HepG2 (cell line): ENCODE results near the gene CTDSP1. TPM values are rescaled to one million over a fixed set of nuclear protein-coding genes. Genes with fewer than 3 reads are reported as not detected.

Experiments
- AFF4 ChIP-seq: sonication (generic); formaldehyde crosslinking; IDR thresholded peaks from 2 replicates; pipeline ENCODE4 v1.4.0; 2020; ENCODE audit warnings: missing genetic modification reagents
- AGO2 ChIP-seq: fragments of 200-400 bp; formaldehyde crosslinking; optimal IDR thresholded peaks from 2 replicates; pipeline ENCODE3; 2017; ENCODE audit warnings: mild to moderate bottlenecking, low read depth, low read length, moderate library complexity
- FOXO1 ChIP-seq: sonication (generic); formaldehyde crosslinking; IDR thresholded peaks from 2 replicates; pipeline ENCODE4 v1.4.0; 2020; ENCODE audit warnings: missing genetic modification reagents
- HDAC1 ChIP-seq: sonication (generic); formaldehyde crosslinking; IDR thresholded peaks from 2 replicates; pipeline ENCODE4 v1.5.1; 2020; ENCODE audit warnings: mild to moderate bottlenecking, missing genetic modification reagents
- IRX3 ChIP-seq: sonication (generic); formaldehyde crosslinking; IDR thresholded peaks from 2 replicates; pipeline ENCODE4 v1.8.1; 2023; ENCODE audit warnings: mild to moderate bottlenecking, low read depth, missing genetic modification reagents, borderline replicate concordance
- ISL2 ChIP-seq: sonication (generic); formaldehyde crosslinking; IDR thresholded peaks from 2 replicates; pipeline ENCODE4 v1.5.0; 2020; ENCODE audit warnings: missing genetic modification reagents
- JARID2 ChIP-seq: sonication (generic); formaldehyde crosslinking; IDR thresholded peaks from 2 replicates; pipeline ENCODE4 v1.8.1; 2023; ENCODE audit warnings: missing genetic modification reagents, inconsistent platforms; ENCODE audit not compliant: insufficient replicate concordance
- MYC ChIP-seq: sonication (generic); formaldehyde crosslinking; IDR thresholded peaks from 2 replicates; pipeline ENCODE4 v1.9.0; 2021; ENCODE audit warnings: missing genetic modification reagents, borderline replicate concordance
- PITX1 ChIP-seq: sonication (generic); formaldehyde crosslinking; IDR thresholded peaks from 2 replicates; pipeline ENCODE4 v1.5.1; 2020; ENCODE audit warnings: mild to moderate bottlenecking, missing genetic modification reagents
- RBFOX2 ChIP-seq: fragments of 200-400 bp; formaldehyde crosslinking; IDR thresholded peaks from 2 replicates; pipeline ENCODE4 v1.6.1; 2017; ENCODE audit warnings: low read depth, mild to moderate bottlenecking, low read length
- RELA ChIP-seq: sonication (generic); formaldehyde crosslinking; IDR thresholded peaks from 2 replicates; pipeline ENCODE4 v1.4.0; 2020; ENCODE audit warnings: missing genetic modification reagents
- RXRB ChIP-seq: IDR thresholded peaks from 2 replicates; pipeline ENCODE4 v1.6.1; 2016; ENCODE audit warnings: borderline replicate concordance, missing genetic modification reagents, missing compliant biosample characterization
- SPEN ChIP-seq: sonication (generic); formaldehyde crosslinking; IDR thresholded peaks from 2 replicates; pipeline ENCODE4 v1.5.1; 2020; ENCODE audit warnings: low read depth, mild to moderate bottlenecking, missing genetic modification reagents
- ZBTB38 ChIP-seq: sonication (generic); formaldehyde crosslinking; IDR thresholded peaks from 2 replicates; pipeline ENCODE4 v1.5.1; 2020; ENCODE audit warnings: mild to moderate bottlenecking, missing genetic modification reagents
- ZBTB7B ChIP-seq: sonication (generic); formaldehyde crosslinking; IDR thresholded peaks from 2 replicates; pipeline ENCODE4 v1.4.0; 2020; ENCODE audit warnings: missing genetic modification reagents
- ZNF383 ChIP-seq: sonication (generic); formaldehyde crosslinking; IDR thresholded peaks from 2 replicates; pipeline ENCODE4 v1.4.0; 2020; ENCODE audit warnings: missing genetic modification reagents, mild to moderate bottlenecking, borderline replicate concordance
- ZNF446 ChIP-seq: sonication (generic); formaldehyde crosslinking; IDR thresholded peaks from 2 replicates; pipeline ENCODE4 v1.5.0; 2020; ENCODE audit warnings: mild to moderate bottlenecking, missing genetic modification reagents
- ZNF616 ChIP-seq: sonication (generic); formaldehyde crosslinking; IDR thresholded peaks from 2 replicates; pipeline ENCODE4 v1.5.0; 2020; ENCODE audit warnings: low read depth, mild to moderate bottlenecking, missing genetic modification reagents
- ZSCAN22 ChIP-seq: sonication (generic); formaldehyde crosslinking; IDR thresholded peaks from 2 replicates; pipeline ENCODE4 v1.4.0; 2020; ENCODE audit warnings: mild to moderate bottlenecking, missing genetic modification reagents
- polyA plus RNA-seq, 8 experiments: library from polyadenylated mRNA; depleted of rRNA in 3 of 8; stranded (reverse) in 7 of 8; unstranded in 1 of 8; fragments of >200 nt; fragmentation: Illumina TruSeq in 4 of 8; extraction: Trizol in 4 of 8; gene quantifications; 2 replicates each; pipeline versions ENCODE4 v1.2.1 to v1.2.3, GENCODE V29; 2011 to 2016; ENCODE audit warnings: low read depth in 4 of 8, missing spikeins in 1 of 8, mixed read lengths in 1 of 8; ENCODE audit not compliant: insufficient read depth in 1 of 8
- total RNA-seq, 5 experiments: library from RNA; depleted of rRNA; stranded (reverse); fragments of >200 nt; fragmentation: Illumina TruSeq; extraction: Trizol; gene quantifications; 2 replicates each; pipeline ENCODE4 v1.2.3, GENCODE V29; 2016; ENCODE audit warnings: low read depth in 1 of 5
- TF ChIP-seq, protein P1 (sequence below): sonication (generic); formaldehyde crosslinking; IDR thresholded peaks from 2 replicates; pipeline ENCODE4 v1.4.0; 2020; ENCODE audit warnings: missing genetic modification reagents, mild to moderate bottlenecking, borderline replicate concordance
- TF ChIP-seq, protein P2 (sequence below): sonication (generic); formaldehyde crosslinking; conservative IDR thresholded peaks from 2 replicates; pipeline ENCODE4 v1.4.0; 2020; ENCODE audit warnings: missing genetic modification reagents

Gene CTDSP1
- total and polyA plus RNA-seq, 2 of the 13 experiments (the other 11 are each of a cell fraction or from before 2014, with no cell fraction given) = 91.0 to 268 TPM

DNA sequence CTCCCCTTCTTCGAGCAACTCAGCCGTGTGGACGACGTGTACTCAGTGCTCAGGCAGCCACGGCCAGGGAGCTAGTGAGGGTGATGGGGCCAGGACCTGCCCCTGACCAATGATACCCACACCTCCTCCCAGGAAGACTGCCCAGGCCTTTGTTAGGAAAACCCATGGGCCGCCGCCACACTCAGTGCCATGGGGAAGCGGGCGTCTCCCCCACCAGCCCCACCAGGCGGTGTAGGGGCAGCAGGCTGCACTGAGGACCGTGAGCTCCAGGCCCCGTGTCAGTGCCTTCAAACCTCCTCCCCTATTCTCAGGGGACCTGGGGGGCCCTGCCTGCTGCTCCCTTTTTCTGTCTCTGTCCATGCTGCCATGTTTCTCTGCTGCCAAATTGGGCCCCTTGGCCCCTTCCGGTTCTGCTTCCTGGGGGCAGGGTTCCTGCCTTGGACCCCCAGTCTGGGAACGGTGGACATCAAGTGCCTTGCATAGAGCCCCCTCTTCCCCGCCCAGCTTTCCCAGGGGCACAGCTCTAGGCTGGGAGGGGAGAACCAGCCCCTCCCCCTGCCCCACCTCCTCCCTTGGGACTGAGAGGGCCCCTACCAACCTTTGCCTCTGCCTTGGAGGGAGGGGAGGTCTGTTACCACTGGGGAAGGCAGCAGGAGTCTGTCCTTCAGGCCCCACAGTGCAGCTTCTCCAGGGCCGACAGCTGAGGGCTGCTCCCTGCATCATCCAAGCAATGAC, 4.8 kb downstream of the CTDSP1 start (continued):
- no peak for TF ChIP-seq JARID2 (CRISPR knock-in tag)
- TF ChIP-seq, protein P1, sequence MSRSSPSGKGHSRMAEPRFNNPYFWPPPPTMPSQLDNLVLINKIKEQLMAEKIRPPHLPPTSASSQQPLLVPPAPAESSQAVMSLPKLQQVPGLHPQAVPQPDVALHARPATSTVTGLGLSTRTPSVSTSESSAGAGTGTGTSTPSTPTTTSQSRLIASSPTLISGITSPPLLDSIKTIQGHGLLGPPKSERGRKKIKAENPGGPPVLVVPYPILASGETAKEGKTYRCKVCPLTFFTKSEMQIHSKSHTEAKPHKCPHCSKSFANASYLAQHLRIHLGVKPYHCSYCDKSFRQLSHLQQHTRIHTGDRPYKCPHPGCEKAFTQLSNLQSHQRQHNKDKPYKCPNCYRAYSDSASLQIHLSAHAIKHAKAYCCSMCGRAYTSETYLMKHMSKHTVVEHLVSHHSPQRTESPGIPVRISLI (CRISPR knock-in tag) = no peak
- no peak for TF ChIP-seq RELA (CRISPR knock-in tag)
- TF ChIP-seq ISL2 = no peak
- 0 out of 2 replicates have a peak, but pooled peaks have one; percentile 14 for TF ChIP-seq FOXO1
- TF ChIP-seq HDAC1 (CRISPR knock-in tag) = peak; percentile 51; the same call in 1 of the 2 replicates
- TF ChIP-seq MYC (CRISPR knock-in tag) = peak; percentile 41; the same call in 1 of the 2 replicates
- peak; percentile 79 for TF ChIP-seq RBFOX2
- TF ChIP-seq ZNF383 (CRISPR knock-in tag) = no peak
- no peak for TF ChIP-seq AFF4 (CRISPR knock-in tag)
- TF ChIP-seq ZSCAN22 (CRISPR knock-in tag) = no peak
- no peak for TF ChIP-seq PITX1
- TF ChIP-seq ZNF446 (CRISPR knock-in tag) = no peak
- TF ChIP-seq, protein P2, sequence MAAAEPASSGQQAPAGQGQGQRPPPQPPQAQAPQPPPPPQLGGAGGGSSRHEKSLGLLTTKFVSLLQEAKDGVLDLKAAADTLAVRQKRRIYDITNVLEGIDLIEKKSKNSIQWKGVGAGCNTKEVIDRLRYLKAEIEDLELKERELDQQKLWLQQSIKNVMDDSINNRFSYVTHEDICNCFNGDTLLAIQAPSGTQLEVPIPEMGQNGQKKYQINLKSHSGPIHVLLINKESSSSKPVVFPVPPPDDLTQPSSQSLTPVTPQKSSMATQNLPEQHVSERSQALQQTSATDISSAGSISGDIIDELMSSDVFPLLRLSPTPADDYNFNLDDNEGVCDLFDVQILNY (CRISPR knock-in tag) = no peak
- TF ChIP-seq IRX3 (CRISPR knock-in tag) = no peak
- TF ChIP-seq ZBTB7B (CRISPR knock-in tag) = 0 out of 2 replicates have a peak, but pooled peaks have one; percentile 57
- TF ChIP-seq AGO2 = peak; percentile 94
- TF ChIP-seq SPEN (CRISPR knock-in tag) = peak; percentile 29; the same call in 1 of the 2 replicates
- no peak for TF ChIP-seq ZNF616 (CRISPR knock-in tag)
- TF ChIP-seq ZBTB38 (CRISPR knock-in tag) = peak; percentile 99
- TF ChIP-seq RXRB (CRISPR knock-in tag) = no peak
